Vagina (tissue), 2 donors: ENCODE measurements around the gene TPSD1.

Experiments
- CTCF ChIP-seq, 3 experiments: fragments of 450-650 bp in 2 of 3; fragments of 200-600 bp in 1 of 3; sonication (generic) in 1 of 3; IDR thresholded peaks; one replicate each; pipeline ENCODE4 v1.5.1; 2017 to 2019; ENCODE audit warnings: antibody characterized with exemption in 3 of 3, mild to moderate bottlenecking in 2 of 3, moderate library complexity in 2 of 3
- POLR2AphosphoS5 ChIP-seq, 2 donors: sonication (generic); formaldehyde crosslinking; IDR thresholded peaks; one replicate each; pipeline ENCODE4 v1.9.0; 2017; ENCODE audit warnings: antibody characterized with exemption in 2 of 2, mild to moderate bottlenecking in 2 of 2, low read depth in 1 of 2; ENCODE audit not compliant: insufficient read depth in 1 of 2

DNA sequence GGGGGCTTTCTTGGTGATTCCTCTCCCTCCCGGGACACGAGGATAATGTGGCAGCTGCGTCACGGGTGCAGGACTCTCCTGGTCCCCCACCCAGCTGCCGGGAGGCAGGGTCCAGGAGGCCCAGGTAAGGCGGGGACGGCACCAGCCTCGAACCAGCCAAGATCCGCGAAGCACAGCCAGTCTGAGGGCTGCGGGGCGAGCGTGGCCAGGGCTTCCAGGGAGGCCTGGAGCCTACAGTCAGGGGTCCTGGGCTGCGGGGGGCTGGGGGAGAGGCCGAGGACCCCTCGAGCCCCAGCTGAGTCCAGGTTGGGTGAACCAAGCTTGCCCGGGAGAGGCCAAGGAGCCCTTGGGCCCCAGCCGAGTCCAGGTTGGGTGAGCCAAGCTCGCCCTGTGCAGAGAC lies 10.0 kb downstream of the TPSD1 start:
- TF ChIP-seq CTCF (IDR thresholded peaks at IDR 0.05) = no peak
- no peak for TF ChIP-seq POLR2AphosphoS5 (IDR thresholded peaks at IDR 0.05; ENCODE audit: insufficient read depth in 1 of 2, low read depth in 1 of 2)
